HUES6 (cell line): Measurements from ENCODE around the gene AGAP3.

Experiments
- H3K27ac ChIP-seq: 2 replicates; pipeline ENCODE4 v1.7.0; 2013; ENCODE audit warnings: low read depth, mild to moderate bottlenecking, low read length, inconsistent platforms
- H3K27me3 ChIP-seq: 2 replicates; pipeline ENCODE4 v1.6.1; 2013; ENCODE audit warnings: low read length; ENCODE audit not compliant: control insufficient read depth, insufficient read depth
- H3K36me3 ChIP-seq: 2 replicates; pipeline ENCODE4 v1.6.1; 2013; ENCODE audit warnings: low read length; ENCODE audit not compliant: control insufficient read depth, insufficient read depth
- H3K4me1 ChIP-seq: 2 replicates; pipeline ENCODE4 v1.6.1; 2013; ENCODE audit warnings: low read length; ENCODE audit not compliant: control insufficient read depth, insufficient read depth
- H3K4me3 ChIP-seq: 2 replicates; pipeline ENCODE4 v1.5.1; 2013; ENCODE audit warnings: low read depth, low read length
- H3K9ac ChIP-seq: one replicate; pipeline ENCODE4 v1.6.1; 2013; ENCODE audit warnings: mild to moderate bottlenecking, low read length
- H3K9me3 ChIP-seq: 2 replicates; pipeline ENCODE4 v1.6.1; 2013; ENCODE audit warnings: low read depth, low read length; ENCODE audit not compliant: control insufficient read depth, insufficient read depth

Gene AGAP3

GRCh38 chr7:151058781-151059366 is 27.4 kb upstream of the AGAP3 start:
- H3K36me3 ChIP-seq, result no peaks in the 10 kb centered on the region
- H3K27ac ChIP-seq, result no peak overlapping the region
- peaks cover 12% of the 10 kb centered on the region; the same call in 1 of the 2 replicates for H3K27me3 ChIP-seq
- H3K4me1 ChIP-seq, result peaks cover 43% of the 10 kb centered on the region
- H3K9me3 ChIP-seq, result no peaks in the 10 kb centered on the region
- H3K4me3 ChIP-seq, result peak overlapping the region; percentile 86
- H3K9ac ChIP-seq, result peak overlapping the region; percentile 71

DNA sequence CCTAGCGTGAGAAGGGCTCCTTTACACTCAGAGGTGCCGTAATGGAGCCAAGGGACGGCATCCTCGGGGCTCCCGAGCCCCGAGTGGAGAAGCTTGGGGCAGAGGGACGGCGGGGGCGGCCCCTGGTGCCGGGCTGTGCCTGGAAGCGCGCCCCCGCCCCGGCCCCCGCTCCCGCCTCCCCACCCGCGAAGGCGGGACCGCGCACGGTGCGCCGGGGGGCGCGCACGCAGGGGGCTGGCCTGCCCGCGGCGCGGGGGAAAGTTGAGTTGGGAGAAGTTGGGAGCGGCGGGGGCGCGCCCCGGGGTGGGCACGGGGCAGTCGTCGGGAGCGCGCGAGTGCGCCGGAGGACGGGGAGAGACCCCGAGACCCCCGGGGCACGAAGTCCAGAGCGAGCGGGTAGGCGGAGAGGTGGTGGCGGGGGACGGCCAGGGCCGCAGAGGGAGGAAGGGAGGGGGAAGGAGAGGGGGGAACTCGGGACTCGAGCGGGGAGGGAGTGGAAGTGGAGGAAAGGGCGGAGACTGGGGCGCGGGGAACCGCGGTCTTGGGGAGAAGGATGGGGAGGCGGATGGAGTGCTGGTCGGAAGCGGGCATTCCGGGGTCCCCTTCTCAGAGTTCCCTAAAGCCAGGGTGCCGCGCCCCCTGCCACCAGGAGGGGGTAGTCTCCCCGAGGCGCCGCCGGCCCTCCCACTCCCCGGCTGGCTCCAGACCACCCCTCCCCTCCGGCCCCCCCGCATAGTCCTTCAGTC is 26.7 kb upstream of the AGAP3 start, which contains the start of gene SLC4A2:
TSS of gene SLC4A2 (plus strand) at position 223 of the 746 bp plus-strand sequence. CDS start 2,399 bp downstream, outside the sequence.
- Histone ChIP-seq H3K4me1 (peaks cover 43% of the 10 kb centered on the region), H3K36me3 (peaks cover 3% of the 10 kb centered on the region), H3K27ac (no peak within 1 kb of the TSS; the same call in 1 of the 2 replicates), H3K4me3 (peak within 1 kb of the TSS; percentile 86), H3K9ac (peak within 1 kb of the TSS; percentile 71), H3K9me3 (no peaks in the 10 kb centered on the region), H3K27me3 (peaks cover 12% of the 10 kb centered on the region; the same call in 1 of the 2 replicates)

GRCh38 chr7:151060113-151060415 is 26.2 kb upstream of the AGAP3 start:
- Histone ChIP-seq H3K4me1 (peaks cover 43% of the 10 kb centered on the region), H3K9me3 (no peaks in the 10 kb centered on the region), H3K4me3 (peak overlapping the region; percentile 86), H3K9ac (peak overlapping the region; percentile 48), H3K27ac (no peak overlapping the region; the same call in 1 of the 2 replicates), H3K36me3 (peaks cover 8% of the 10 kb centered on the region), H3K27me3 (peaks cover 12% of the 10 kb centered on the region; the same call in 1 of the 2 replicates)

DNA sequence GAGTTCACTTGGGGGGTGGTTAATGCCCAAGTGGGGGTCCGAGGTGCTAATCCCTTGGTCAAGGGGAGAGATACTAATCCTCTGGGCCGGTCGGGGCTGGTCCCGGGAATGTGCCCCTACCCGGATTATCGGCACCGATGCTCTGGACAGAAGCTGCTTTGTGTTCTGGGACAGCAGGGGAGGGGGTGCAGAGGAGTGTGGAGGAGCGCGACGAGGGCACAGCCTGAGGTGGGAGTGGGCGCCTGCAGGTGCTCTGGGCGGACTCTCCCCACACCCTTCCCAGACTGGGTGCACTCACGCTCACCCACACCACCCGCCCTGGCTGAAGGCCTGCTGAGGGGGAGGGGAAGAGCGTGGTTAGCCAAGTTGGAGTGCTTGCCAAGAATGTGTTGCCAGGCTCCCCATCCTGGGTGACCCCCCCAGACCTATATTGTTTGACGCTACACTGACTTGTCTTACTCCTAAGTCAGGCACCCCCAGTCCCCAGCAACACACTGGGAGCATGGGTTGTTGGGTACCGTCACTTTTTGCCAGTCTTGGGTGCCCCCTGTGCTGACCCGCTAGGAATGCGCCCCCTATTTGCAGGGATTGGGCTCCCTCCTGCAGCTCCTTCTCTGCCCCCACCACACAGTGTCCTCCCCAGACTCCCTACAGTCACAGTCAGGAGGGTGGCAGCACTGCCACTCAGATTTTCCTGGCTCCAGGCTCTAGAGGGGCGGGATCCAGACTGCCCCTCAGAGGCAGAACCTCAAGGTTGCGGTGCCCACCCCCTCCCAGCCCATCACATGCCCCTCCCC is 25.7 kb upstream of the AGAP3 start:
- Histone ChIP-seq H3K27me3 (peaks cover 12% of the 10 kb centered on the region; the same call in 1 of the 2 replicates), H3K36me3 (peaks cover 13% of the 10 kb centered on the region), H3K4me3 (peak overlapping the region; percentile 86), H3K4me1 (peaks cover 43% of the 10 kb centered on the region), H3K27ac (no peak overlapping the region), H3K9me3 (no peaks in the 10 kb centered on the region), H3K9ac (peak overlapping the region; percentile 48)

DNA sequence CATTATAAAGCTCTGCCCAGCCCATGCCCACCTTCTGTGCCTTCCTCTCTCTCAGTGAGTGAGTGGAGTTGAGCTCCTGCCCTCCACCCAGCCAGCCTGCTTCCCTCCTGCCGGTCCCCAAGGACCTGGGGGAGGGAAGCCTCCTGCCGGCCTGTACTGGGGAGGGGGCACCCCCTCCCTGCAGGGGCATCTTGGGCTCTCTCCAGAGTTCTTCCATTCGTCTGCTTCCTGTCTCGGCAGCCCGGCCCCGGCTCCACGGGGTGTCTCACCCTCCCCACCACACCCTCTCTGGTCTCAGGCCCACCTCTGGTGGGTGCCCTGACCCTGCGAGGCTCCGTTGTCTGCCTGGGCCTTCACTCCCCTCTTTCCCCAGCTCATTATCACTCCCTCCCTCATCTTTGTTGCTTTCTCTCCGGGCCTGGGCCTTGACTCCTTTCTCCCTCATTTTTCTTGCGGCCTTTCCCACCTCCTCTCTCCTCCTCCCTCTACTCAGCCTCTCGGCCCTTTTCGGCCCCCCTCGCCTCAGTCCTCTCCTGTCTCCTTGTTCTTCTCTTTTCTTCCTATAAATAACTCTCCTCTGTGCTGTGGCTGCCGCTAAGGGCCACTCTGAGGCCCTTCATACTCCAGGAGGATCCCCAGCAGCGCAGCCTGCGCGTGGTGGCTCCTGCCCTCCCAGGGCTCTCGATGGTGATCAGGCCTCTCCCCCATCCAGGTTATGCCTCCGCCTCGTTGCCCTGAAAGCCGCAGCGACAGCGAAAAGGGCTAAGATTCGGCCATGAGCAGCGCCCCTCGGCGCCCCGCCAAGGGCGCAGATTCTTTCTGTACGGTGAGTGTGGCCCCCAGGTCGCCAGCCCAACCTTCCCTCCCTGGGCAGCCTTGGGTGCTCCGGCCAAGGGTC is 24.8 kb upstream of the AGAP3 start:
- Histone ChIP-seq H3K9ac (peak overlapping the region; percentile 39), H3K27me3 (peaks cover 6% of the 10 kb centered on the region; the same call in 1 of the 2 replicates), H3K9me3 (no peaks in the 10 kb centered on the region), H3K4me3 (peak overlapping the region; percentile 86), H3K27ac (no peak overlapping the region), H3K4me1 (peaks cover 41% of the 10 kb centered on the region), H3K36me3 (peaks cover 20% of the 10 kb centered on the region)

DNA sequence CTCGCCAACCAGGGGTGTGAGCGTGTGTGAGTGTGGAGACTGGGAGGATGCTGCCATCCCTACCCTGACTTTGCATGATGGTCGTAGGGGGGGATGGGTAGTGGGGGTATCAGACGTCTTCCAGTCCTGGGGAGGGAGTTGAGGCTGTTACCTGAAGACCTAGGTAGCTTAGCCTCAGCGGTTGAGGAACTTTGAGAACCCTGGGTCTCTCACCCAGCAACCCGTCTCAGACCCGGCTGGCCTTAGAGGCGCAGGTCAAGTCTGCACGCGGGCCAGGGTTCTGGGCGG is 24.2 kb upstream of the AGAP3 start:
- Histone ChIP-seq H3K4me1 (peaks cover 36% of the 10 kb centered on the region), H3K9me3 (no peaks in the 10 kb centered on the region), H3K9ac (peak overlapping the region; percentile 39), H3K4me3 (peak overlapping the region; percentile 86), H3K27me3 (0 out of 2 replicates have a peak, but pooled peaks cover under 1% of the 10 kb centered on the region), H3K27ac (no peak overlapping the region), H3K36me3 (peaks cover 26% of the 10 kb centered on the region)

- peaks cover 40% of the 10 kb centered on the region for H3K4me1 ChIP-seq
- no peaks in the 10 kb centered on the region for H3K27me3 ChIP-seq
- peaks cover 32% of the 10 kb centered on the region for H3K36me3 ChIP-seq
- H3K9me3 ChIP-seq, result no peaks in the 10 kb centered on the region
- peak overlapping the region; percentile 70 for H3K4me3 ChIP-seq
- peak overlapping the region; percentile 90 for H3K27ac ChIP-seq
- peak overlapping the region; percentile 84 for H3K9ac ChIP-seq
Observed at GRCh38 chr7:151062399-151063211, 23.7 kb upstream of the AGAP3 start.

- Histone ChIP-seq H3K36me3 (peaks cover 38% of the 10 kb centered on the region), H3K9me3 (no peaks in the 10 kb centered on the region), H3K9ac (no peak overlapping the region), H3K27ac (no peak overlapping the region), H3K4me3 (peak overlapping the region; percentile 70), H3K27me3 (no peaks in the 10 kb centered on the region), H3K4me1 (peaks cover 42% of the 10 kb centered on the region)
Observed at GRCh38 chr7:151063212-151063561, 23.1 kb upstream of the AGAP3 start.

DNA sequence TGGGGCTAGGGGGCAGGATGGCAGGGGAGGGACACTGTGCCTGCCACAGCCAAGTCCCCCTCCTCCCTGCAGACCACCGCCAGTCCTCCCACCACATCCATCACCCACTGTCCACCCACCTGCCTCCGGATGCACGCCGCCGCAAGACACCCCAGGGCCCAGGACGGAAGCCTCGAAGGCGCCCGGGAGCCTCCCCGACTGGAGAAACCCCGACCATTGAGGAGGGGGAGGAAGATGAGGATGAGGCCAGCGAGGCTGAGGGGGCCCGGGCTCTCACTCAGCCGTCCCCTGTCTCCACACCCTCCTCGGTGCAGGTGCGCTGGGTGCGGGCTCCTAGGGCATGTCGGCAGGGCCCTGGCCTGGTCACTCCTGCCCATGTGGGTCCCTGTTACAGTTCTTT is 21.8 kb upstream of the AGAP3 start:
- Histone ChIP-seq H3K36me3 (peaks cover 47% of the 10 kb centered on the region), H3K9ac (no peak overlapping the region), H3K27ac (no peak overlapping the region), H3K27me3 (no peaks in the 10 kb centered on the region), H3K9me3 (no peaks in the 10 kb centered on the region), H3K4me3 (no peak overlapping the region), H3K4me1 (peaks cover 33% of the 10 kb centered on the region)

DNA sequence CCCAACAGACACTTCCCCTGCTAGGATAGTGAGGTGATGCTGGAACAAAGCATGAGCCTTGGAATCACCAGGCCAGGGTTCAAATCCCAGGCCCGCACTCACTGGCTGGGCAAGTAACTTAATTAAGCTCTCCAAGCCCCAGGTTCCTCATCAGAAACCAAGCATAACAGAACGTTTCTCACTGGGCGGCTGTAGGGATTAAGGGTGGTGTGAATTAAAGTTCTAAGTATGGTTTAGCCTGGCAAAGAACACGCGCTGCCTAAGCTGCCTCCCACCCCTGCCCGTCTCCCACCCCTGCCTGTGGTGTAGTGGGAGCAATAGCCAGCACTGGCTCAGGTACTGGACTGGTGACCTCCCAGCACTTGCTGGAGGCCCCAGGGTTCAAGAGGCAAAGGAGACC is 21.3 kb upstream of the AGAP3 start:
- no peaks in the 10 kb centered on the region for H3K9me3 ChIP-seq
- H3K36me3 ChIP-seq, result peaks cover 52% of the 10 kb centered on the region
- H3K27ac ChIP-seq, result no peak overlapping the region
- no peak overlapping the region for H3K4me3 ChIP-seq
- peaks cover 33% of the 10 kb centered on the region for H3K4me1 ChIP-seq
- no peak overlapping the region for H3K9ac ChIP-seq
- H3K27me3 ChIP-seq, result no peaks in the 10 kb centered on the region
